Activated naive CD4-positive, alpha-beta T cell treated with anti-CD3 and anti-CD28 coated beads, Interleukin-2, amount 50 U/mL, for 24 hours (primary cell): ENCODE measurements around the gene GARNL3.
A peak's percentile ranks its signal among the peaks of the same experiment; 100 is the strongest.

Experiments
- H3K27ac Mint-ChIP-seq: one replicate; pipeline ENCODE4 v1.8.0; 2021; ENCODE audit warnings: mild to moderate bottlenecking, mixed read lengths
- H3K27me3 Mint-ChIP-seq: one replicate; pipeline ENCODE4 v1.8.0; 2021; ENCODE audit warnings: mixed read lengths
- H3K36me3 Mint-ChIP-seq: one replicate; pipeline ENCODE4 v1.8.0; 2021; ENCODE audit warnings: mixed read lengths
- H3K4me1 Mint-ChIP-seq: one replicate; pipeline ENCODE4 v1.8.0; 2021; ENCODE audit warnings: mixed read lengths
- H3K4me3 Mint-ChIP-seq: one replicate; pipeline ENCODE4 v1.8.0; 2021; ENCODE audit warnings: mild to moderate bottlenecking, mixed read lengths
- H3K9me3 Mint-ChIP-seq: one replicate; pipeline ENCODE4 v1.8.0; 2021; ENCODE audit warnings: mixed read lengths

The GARNL3 gene, protein sequence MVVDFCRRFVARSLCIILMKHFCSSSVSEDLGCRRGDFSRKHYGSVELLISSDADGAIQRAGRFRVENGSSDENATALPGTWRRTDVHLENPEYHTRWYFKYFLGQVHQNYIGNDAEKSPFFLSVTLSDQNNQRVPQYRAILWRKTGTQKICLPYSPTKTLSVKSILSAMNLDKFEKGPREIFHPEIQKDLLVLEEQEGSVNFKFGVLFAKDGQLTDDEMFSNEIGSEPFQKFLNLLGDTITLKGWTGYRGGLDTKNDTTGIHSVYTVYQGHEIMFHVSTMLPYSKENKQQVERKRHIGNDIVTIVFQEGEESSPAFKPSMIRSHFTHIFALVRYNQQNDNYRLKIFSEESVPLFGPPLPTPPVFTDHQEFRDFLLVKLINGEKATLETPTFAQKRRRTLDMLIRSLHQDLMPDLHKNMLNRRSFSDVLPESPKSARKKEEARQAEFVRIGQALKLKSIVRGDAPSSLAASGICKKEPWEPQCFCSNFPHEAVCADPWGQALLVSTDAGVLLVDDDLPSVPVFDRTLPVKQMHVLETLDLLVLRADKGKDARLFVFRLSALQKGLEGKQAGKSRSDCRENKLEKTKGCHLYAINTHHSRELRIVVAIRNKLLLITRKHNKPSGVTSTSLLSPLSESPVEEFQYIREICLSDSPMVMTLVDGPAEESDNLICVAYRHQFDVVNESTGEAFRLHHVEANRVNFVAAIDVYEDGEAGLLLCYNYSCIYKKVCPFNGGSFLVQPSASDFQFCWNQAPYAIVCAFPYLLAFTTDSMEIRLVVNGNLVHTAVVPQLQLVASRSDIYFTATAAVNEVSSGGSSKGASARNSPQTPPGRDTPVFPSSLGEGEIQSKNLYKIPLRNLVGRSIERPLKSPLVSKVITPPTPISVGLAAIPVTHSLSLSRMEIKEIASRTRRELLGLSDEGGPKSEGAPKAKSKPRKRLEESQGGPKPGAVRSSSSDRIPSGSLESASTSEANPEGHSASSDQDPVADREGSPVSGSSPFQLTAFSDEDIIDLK

DNA sequence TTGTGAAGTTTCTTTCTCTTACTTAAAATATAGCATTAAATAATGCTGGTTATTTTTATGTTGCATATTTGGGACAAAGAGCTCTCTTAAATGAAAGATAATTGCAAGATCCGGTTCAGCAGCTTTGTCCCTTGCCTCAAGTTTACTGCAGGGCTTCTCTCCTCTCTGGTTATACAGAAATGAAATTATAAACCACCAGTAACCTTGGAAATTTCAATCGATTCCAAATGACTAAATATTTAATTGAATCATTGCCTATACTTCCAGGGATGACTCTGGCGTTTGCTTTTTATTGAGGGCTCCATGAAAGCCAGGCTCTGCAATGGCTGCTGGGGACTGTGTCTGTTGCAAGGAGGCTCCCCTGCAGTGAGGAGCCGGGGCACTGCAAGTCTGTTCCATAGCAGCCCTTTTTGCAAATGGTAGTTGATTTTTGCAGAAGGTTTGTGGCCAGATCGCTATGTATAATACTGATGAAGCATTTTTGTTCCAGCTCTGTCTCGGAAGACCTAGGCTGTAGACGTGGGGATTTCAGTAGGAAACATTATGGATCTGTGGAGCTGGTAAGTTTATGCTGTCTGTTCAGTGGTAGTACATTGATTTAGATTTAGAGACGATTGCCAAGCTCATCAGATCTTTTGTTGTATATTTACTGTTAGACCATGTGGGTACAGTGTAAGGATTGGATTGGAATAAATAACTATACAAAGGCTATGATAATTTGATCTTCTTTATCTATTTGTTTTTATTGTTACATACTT lies at the start of gene GARNL3:
GARNL3 (plus strand) TSS at position 313 of the 758 bp plus-strand sequence; CDS start at position 417, 104 bp downstream.
- Mint-ChIP-seq H3K4me3 (no peak within 1 kb of the TSS), H3K36me3 (no peaks in the 10 kb centered on the region), H3K4me1 (no peaks in the 10 kb centered on the region), H3K9me3 (no peaks in the 10 kb centered on the region), H3K27me3 (peaks cover 2% of the 10 kb centered on the region), H3K27ac (no peak within 1 kb of the TSS)

DNA sequence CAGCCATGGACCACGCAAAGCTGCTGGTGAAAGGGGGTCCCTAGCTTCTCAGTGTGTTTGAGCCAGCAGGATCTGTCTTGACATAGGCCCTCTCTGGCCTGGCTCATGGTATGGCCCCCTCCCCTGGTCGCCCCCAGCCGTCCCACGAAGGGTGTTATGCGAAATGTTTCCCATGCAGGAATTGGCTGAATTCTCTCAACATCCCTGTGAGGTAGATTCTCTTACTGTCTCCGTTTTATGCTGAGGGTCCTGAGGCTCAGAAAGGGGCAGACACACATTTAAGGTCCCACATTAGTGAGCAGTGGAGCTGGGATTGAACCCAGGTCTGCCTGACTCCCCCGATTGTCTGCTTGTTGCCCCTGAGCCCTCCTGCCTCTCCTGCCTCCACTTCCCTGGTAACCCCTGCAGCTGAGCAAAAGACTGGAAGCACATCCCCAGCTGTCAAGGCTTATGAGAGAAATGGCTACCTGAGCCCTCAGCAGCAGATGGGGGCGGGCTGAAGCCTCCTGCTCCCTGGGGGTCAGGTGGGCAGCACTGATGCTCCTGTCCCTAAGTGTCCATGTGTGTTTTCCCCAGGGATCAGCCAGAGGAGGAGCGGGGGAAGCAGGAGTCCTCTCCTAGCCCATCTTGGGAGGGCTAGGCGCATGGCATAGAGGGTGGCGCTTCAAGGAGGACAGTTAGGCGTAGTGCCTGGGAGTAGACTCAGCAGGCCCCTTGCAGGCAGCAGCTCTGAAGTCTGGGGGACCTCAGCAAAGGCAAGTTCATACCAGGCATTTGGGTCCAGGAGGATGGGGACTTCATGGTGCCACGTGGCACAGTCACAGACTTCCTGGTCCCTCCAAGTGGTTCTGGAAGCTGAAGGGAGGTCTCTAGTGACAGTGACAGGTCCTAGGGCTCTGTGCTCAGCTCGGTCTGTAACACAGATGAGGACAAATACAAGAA lies 49.0 kb upstream of the GARNL3 start:
- H3K27me3 Mint-ChIP-seq, result no peaks in the 10 kb centered on the region
- no peaks in the 10 kb centered on the region for H3K36me3 Mint-ChIP-seq
- no peak overlapping the region for H3K27ac Mint-ChIP-seq
- H3K9me3 Mint-ChIP-seq, result no peaks in the 10 kb centered on the region
- no peak overlapping the region for H3K4me3 Mint-ChIP-seq
- H3K4me1 Mint-ChIP-seq, result no peaks in the 10 kb centered on the region

DNA sequence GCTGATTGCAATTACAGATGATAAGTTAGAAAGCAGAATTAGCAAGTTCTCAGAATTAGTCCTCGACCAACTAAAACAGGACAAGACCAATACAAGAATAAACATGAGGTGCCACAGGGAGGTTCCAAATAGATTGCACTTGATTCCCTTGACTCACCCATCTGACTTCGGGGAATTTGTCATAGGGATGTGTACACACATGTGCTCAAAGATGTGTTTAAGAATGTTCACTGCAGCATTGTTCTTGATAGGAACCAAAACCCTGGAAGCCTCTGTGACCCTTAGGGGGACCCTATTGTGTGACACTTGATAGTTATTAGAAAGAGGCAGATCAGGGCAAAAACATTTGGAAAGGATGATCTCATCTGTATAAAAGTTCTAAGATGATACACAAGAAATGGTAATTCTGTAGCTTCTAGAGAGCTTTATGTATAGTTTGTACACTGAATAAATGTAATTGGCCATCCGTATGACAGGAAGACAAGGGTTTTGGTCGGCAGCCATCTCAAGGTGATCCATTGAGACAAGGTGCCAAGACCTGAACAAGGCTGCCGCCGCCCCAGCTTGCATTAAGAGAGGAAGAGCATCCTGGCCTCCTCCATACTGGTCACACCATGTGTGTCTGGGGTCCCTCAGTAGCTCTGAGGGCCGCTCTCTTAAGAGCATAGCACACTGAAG lies 48.2 kb upstream of the GARNL3 start:
- Mint-ChIP-seq H3K9me3 (no peaks in the 10 kb centered on the region), H3K4me1 (peaks cover 2% of the 10 kb centered on the region), H3K36me3 (no peaks in the 10 kb centered on the region), H3K4me3 (no peak overlapping the region), H3K27ac (no peak overlapping the region), H3K27me3 (no peaks in the 10 kb centered on the region)

DNA sequence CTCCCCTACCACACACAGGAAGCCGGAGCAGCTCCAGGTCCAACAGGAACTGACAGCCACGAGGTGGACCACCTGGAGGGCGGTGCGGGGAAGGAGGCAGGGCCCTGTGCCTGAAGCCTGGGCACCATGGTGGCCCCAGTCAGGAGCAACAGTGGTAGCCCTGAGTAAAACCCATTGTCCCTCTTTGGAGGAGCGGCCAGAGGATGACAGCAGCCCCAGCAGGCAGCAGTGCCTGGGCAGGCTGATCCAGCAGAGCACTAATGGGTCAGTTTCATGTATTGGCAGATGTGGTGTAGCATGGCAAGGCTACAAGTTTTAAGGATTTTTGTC lies 47.7 kb upstream of the GARNL3 start:
- Mint-ChIP-seq H3K27ac (no peak overlapping the region), H3K36me3 (no peaks in the 10 kb centered on the region), H3K4me3 (no peak overlapping the region), H3K9me3 (no peaks in the 10 kb centered on the region), H3K27me3 (no peaks in the 10 kb centered on the region), H3K4me1 (peaks cover 7% of the 10 kb centered on the region)

DNA sequence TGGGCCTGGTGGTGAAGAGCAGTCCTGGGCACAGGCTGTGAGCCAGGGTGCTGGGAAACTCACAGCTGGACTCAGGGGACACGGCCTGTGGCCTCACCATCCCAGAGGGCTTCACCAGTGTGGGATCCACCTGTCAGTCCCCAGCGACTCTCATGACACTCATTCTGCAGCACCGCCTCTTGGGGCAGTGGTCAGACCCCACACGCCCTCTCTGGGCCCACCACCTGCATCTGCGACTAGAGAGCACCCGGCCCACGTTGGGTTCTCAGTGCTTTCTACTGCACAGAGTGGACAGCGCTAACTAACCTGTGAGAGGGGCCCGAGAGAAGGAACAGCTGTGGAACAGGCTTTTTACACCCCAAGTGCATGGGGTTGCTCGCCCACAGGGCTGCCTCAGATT lies 45.8 kb upstream of the GARNL3 start:
- Mint-ChIP-seq H3K36me3 (no peaks in the 10 kb centered on the region), H3K9me3 (no peaks in the 10 kb centered on the region), H3K4me1 (peaks cover 23% of the 10 kb centered on the region), H3K27me3 (no peaks in the 10 kb centered on the region), H3K27ac (no peak overlapping the region), H3K4me3 (no peak overlapping the region)

DNA sequence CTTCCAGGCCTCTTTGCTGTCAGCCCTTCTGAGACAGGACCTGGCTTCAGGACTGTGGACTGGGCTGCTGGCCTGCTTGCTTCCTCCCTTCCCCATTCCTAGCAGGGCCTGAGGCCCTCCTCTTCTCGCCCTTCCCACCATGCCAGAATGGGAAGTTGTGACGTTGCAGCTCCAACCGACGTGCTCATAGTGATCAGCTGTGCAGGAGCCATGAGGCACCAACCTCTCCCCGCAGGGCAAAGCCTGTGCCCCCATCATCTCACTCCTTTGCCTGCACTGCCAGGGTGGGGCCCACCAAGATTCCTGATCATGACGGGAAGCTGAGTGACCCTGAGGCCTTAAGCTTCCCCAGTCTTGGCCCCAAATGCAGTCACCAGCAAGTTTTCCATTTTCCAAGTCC lies 45.1 kb upstream of the GARNL3 start:
- H3K36me3 Mint-ChIP-seq, result no peaks in the 10 kb centered on the region
- no peaks in the 10 kb centered on the region for H3K27me3 Mint-ChIP-seq
- H3K4me3 Mint-ChIP-seq, result no peak overlapping the region
- H3K4me1 Mint-ChIP-seq, result peaks cover 25% of the 10 kb centered on the region
- peak overlapping the region; percentile 59 for H3K27ac Mint-ChIP-seq
- no peaks in the 10 kb centered on the region for H3K9me3 Mint-ChIP-seq

DNA sequence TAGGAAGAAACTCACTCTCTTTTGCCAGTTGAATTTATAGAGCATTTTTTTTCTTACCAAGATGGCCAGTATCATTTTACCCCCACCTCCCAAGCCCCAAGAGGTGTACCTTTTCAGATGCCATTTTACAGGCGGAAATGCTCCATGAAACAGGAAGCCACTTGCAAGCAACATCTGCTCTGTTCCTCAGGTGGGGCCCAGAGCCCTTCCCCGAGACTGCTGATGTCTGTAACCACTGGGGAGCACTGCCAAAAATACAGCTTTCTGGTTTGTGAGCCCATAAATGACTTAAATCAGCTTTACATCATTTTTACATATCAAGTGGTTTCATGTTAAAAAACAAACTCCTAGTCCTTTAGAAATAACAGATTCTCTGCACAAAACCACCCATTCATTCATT lies 42.9 kb upstream of the GARNL3 start:
- H3K27ac Mint-ChIP-seq, result no peak overlapping the region
- no peak overlapping the region for H3K4me3 Mint-ChIP-seq

DNA sequence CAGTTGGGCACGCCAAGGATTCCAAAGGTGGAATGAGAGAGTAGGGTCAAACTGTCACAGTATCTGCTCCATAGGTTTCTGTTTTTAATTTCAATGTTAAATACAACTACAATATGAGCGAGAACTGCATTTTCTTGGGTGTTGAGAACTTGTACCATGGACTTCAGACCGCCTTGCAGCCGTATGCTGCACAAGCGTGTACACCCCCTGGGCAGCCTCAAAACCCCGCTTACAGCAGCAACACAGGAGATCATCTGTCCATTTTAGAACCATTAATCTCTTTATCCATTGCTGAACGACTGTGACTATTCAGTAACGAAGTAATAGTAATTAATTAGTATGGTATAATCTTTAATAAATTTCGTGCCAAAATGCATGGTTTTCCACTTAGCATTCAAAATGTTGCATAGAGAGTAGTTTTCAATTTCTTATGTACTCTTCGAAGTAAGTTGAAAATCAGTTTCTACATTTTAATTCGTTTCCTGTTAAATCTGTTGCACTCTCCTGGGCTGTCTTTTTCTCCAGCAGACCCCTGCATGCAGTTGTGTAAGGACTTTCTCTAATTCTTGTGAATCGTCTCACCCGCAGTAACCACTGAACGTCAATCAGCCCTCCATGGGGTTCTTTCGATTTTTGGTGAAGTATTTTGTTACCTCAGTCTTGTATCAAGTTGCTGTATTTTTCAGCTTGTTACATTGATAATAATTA lies 42.0 kb upstream of the GARNL3 start:
- no peak overlapping the region for H3K27ac Mint-ChIP-seq
- H3K27me3 Mint-ChIP-seq, result no peaks in the 10 kb centered on the region
- no peaks in the 10 kb centered on the region for H3K36me3 Mint-ChIP-seq
- H3K9me3 Mint-ChIP-seq, result no peaks in the 10 kb centered on the region
- no peak overlapping the region for H3K4me3 Mint-ChIP-seq
- H3K4me1 Mint-ChIP-seq, result peaks cover 38% of the 10 kb centered on the region

More for the DNA sequence above, 42.9 kb upstream of the GARNL3 start:
- Mint-ChIP-seq H3K36me3 (no peaks in the 10 kb centered on the region), H3K9me3 (no peaks in the 10 kb centered on the region), H3K4me1 (peaks cover 36% of the 10 kb centered on the region), H3K27me3 (no peaks in the 10 kb centered on the region)

DNA sequence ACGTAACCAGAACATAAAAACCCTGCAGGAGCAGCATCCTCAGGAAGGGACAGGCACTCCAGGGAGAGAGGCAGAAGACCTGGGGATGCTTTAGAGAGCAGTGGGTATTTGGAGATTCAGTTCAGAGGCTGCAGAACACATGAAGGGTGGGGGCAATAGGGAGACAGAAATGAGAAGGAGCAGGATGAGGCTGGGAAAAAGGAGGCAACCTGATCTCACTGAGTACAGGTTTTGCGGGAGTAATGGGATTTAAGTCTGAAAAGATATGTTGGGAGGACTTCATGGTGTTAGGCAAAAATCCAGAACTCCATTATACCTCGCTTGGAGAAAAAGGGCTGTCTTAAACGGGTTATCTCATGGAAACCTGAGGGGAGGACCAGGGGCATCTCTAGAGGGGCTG lies 41.3 kb upstream of the GARNL3 start:
- H3K9me3 Mint-ChIP-seq, result no peaks in the 10 kb centered on the region
- no peak overlapping the region for H3K27ac Mint-ChIP-seq
- no peaks in the 10 kb centered on the region for H3K36me3 Mint-ChIP-seq
- no peaks in the 10 kb centered on the region for H3K27me3 Mint-ChIP-seq
- H3K4me1 Mint-ChIP-seq, result peaks cover 38% of the 10 kb centered on the region
- no peak overlapping the region for H3K4me3 Mint-ChIP-seq

DNA sequence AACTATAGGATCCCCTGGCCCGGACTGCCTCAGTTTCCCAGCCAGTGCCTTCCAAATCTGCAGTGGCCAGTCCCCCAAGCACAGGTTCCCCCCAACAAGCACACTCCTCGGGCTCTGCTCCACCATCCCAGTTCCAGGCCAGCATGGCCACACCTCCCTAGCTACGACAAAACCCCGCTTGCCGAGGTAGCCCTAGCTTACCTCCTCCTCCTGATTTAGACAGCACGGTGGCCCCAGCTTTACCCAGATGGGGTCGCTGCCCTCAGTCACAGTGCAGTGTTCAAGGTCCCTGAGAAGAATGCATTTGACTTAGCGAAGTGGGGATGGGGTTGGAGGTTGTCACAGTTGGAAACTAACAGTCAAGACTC lies 40.8 kb upstream of the GARNL3 start:
- no peaks in the 10 kb centered on the region for H3K36me3 Mint-ChIP-seq
- H3K4me1 Mint-ChIP-seq, result peaks cover 38% of the 10 kb centered on the region
- no peaks in the 10 kb centered on the region for H3K27me3 Mint-ChIP-seq
- H3K4me3 Mint-ChIP-seq, result peak overlapping the region; percentile 85
- H3K27ac Mint-ChIP-seq, result no peak overlapping the region
- no peaks in the 10 kb centered on the region for H3K9me3 Mint-ChIP-seq

DNA sequence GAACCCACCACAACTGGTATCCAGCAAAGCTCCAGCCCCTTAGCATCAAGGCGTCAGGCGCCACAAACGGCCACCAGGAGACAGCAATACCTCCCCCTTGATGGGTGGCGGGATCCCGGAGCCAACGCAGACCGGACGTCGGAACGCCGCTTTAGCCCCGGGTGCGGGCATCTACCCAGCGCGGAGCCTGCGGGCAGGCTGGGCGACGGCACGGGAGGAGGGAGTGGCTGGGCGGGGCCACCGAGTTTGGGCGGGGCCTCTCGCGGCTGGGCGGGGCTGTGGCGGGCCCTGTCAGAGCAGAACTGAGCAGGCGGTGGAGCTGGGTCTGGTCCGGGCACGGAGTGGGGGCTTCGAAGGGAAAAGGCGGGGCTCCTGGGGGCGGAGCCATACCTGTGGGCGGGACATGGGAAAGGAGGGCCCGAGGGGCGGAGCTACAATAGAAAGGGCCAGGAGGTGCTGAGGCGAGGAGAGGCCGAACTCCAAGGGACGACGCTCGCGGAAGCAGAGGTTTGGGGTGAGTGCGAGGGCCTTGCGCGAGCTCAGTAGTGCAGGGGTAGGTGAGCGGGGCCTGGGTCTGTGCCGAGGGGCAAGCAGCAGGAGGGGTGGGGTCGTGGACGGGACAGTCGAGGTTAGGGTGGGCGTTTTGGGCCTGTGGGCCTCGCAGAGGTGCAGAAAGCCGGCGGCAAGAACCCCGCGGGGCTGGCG lies 40.2 kb upstream of the GARNL3 start:
- Mint-ChIP-seq H3K36me3 (no peaks in the 10 kb centered on the region), H3K9me3 (no peaks in the 10 kb centered on the region), H3K27ac (peak overlapping the region; percentile 96), H3K4me1 (peaks cover 38% of the 10 kb centered on the region), H3K4me3 (peak overlapping the region; percentile 85), H3K27me3 (peaks cover 2% of the 10 kb centered on the region)

DNA sequence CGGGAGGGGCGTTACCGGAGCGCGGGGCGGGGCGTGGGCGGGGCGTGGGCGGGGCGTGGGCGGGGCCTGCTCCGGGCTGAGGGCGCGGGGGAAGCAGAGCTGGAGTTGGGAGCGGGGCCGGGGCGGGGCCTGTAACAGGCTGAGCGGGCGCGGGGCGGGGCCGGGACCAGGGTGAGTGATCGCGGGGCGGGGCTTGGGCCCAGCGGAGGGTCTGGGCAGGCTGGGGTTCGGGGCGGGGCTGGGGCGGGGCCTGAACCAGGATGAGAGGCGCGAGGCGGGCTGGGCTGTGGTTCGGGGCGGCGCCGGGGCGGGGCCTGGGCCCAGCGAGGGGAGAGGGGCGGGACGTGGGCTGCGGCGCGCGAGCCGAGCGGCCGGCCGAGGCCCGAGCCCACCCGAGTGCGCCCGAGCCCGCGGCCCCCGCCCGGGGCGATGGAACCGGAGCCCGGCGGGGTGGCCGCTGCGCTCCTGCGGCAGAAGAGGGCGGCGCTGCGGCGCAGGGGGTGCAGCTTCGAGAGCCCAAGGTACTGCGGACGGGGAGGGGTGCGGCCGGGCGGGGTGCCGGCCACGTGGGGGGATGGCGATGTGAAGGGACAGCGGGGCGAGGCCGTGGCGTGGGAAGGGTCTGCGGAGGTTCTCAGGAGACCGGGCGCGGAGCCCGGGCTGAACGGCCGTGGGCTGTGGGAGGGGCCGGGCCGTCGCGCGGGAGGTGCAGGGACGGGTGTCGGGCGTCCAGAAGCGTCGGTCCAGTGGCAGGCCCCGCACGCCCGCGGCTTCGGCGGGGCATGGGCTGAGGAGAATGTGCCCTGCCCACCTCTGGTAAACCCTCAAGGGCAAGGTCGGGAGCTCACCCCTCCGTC lies 39.5 kb upstream of the GARNL3 start:
- peaks cover 38% of the 10 kb centered on the region for H3K4me1 Mint-ChIP-seq
- H3K4me3 Mint-ChIP-seq, result peak overlapping the region; percentile 68
- H3K36me3 Mint-ChIP-seq, result no peaks in the 10 kb centered on the region
- H3K27me3 Mint-ChIP-seq, result peaks cover 2% of the 10 kb centered on the region
- no peaks in the 10 kb centered on the region for H3K9me3 Mint-ChIP-seq
- H3K27ac Mint-ChIP-seq, result no peak overlapping the region
